Fibroblast of mammary gland (primary cell): Measurements from ENCODE around the gene GVQW3.
"Not testable (repeated sequence)": the region's sequence is repeated elsewhere in the genome, so short reads cannot be mapped to it uniquely, and the experiment has no call there.

Source experiments
- DNase-seq: peaks from one replicate; pipeline ENCODE4 v3.0.0-alpha.2; 2010; ENCODE audit warnings: low read depth
- H3K4me3 ChIP-seq: 2 replicates; pipeline ENCODE4 v1.5.1; 2011; ENCODE audit warnings: low read depth, mild to moderate bottlenecking, low read length, moderate library complexity; ENCODE audit not compliant: control insufficient read depth
- TF ChIP-seq, protein P1 (sequence below): conservative IDR thresholded peaks from 2 replicates; pipeline ENCODE4 v1.5.1; 2011; ENCODE audit warnings: low read depth, low read length, inconsistent platforms; ENCODE audit not compliant: control insufficient read depth, insufficient read depth

Gene GVQW3

DNA sequence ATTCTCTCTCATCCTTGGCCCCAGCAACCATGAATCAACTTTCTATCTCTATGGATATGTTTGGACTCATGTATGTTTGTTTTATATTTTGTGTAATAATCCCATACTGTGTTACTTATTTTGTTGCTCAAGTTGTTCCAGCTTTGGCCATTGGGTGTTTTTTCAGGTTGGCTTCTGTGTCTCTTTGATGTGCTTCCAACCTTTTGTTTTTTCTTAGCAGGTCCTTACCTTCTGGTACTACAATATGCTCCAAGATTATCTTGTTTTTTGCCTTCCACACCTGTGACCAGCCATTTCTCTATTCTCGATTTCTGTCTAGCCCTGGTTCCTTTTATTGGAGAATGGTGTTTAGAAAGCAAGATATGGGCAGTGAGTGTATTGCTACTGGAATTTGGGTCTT, 14.2 kb downstream of the GVQW3 start:
- TF ChIP-seq, protein P1, sequence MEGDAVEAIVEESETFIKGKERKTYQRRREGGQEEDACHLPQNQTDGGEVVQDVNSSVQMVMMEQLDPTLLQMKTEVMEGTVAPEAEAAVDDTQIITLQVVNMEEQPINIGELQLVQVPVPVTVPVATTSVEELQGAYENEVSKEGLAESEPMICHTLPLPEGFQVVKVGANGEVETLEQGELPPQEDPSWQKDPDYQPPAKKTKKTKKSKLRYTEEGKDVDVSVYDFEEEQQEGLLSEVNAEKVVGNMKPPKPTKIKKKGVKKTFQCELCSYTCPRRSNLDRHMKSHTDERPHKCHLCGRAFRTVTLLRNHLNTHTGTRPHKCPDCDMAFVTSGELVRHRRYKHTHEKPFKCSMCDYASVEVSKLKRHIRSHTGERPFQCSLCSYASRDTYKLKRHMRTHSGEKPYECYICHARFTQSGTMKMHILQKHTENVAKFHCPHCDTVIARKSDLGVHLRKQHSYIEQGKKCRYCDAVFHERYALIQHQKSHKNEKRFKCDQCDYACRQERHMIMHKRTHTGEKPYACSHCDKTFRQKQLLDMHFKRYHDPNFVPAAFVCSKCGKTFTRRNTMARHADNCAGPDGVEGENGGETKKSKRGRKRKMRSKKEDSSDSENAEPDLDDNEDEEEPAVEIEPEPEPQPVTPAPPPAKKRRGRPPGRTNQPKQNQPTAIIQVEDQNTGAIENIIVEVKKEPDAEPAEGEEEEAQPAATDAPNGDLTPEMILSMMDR = no peak
- DNase-seq = no peak
- no peak overlapping the region for H3K4me3 ChIP-seq

DNA sequence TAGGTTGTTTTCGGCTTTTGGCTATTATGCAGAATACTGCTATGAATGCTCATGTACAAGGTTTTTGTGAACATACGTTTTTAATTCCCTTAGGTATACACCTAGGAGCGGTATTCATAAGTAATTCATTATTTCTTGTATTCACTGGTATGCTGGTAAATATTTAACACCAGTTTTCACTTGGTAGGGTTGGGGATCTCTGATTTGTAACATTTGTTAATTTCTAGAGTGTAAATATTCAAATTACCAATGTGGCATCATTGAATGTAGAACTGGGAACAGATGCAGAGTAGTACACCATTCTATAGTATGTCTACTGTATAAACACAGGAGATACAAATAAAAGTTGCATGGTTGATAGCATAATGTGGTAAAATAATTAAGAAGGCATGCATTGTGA, 16.3 kb downstream of the GVQW3 start:
- no peak overlapping the region for H3K4me3 ChIP-seq

DNA sequence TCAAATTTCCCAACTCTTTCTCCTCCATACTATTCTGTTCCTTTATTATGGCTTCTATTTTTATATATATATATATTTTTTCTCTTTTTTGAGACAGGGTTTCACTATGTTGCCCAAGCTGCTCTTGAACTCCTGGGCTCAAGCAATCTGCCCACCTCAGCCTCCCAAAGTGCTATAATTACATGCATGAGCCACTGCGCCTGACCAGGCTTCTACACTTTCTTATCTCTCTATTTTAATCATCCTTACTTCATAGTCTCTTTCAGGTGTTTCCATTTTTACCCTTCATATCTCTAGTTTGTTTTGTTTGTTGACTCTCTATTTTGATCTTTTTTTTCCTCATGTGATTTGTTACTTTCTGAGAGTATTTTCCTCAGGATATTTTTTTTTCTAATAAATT, 19.8 kb downstream of the GVQW3 start:
- DNase-seq = no peak
- H3K4me3 ChIP-seq = no peak overlapping the region
- TF ChIP-seq, protein P1 = no peak

More for the DNA sequence above, 16.3 kb downstream of the GVQW3 start:
- TF ChIP-seq, protein P1 = no peak
- DNase-seq = no peak

DNA sequence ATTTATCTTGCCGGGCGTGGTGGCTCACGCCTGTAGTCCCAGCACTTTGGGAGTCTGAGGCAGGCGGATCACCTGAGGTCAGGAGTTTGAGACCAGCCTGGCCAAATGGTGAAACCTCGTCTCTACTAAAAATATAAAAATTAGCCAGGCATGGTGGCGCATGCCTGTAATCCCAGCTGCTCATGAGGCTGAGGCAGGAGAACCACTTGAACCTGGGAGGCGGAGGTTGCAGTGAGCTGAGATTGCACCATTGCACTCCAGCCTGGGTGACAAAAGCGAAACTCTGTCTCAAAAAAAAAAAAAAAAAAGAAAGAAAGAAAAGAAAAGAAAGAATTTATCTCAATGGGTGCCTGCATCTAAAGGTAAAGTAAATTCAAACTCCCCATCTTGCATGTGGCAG, 20.4 kb downstream of the GVQW3 start:
- not testable (repeated sequence) for DNase-seq, H3K4me3 ChIP-seq

DNA sequence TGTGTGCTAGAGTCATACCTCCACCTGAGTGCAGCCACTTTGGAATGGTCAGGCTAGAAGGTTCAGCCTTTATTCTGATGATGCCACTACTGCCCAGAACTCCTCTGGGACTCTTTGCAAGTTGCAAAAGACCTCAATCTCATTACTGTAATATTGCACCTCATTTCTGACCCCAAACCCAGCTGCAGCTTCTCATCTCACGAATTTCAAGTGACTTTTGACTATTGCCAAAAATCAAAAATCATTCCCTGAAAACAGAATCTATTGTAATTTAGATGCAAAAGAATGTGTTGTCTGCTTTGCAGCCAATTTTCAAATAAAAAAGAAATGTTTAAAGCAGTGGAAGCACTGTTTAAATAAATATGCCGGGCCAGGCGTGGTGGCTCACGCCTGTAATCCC, 25.2 kb downstream of the GVQW3 start:
- H3K4me3 ChIP-seq = no peak overlapping the region
- TF ChIP-seq, protein P1 = no peak
- no peak for DNase-seq

DNA sequence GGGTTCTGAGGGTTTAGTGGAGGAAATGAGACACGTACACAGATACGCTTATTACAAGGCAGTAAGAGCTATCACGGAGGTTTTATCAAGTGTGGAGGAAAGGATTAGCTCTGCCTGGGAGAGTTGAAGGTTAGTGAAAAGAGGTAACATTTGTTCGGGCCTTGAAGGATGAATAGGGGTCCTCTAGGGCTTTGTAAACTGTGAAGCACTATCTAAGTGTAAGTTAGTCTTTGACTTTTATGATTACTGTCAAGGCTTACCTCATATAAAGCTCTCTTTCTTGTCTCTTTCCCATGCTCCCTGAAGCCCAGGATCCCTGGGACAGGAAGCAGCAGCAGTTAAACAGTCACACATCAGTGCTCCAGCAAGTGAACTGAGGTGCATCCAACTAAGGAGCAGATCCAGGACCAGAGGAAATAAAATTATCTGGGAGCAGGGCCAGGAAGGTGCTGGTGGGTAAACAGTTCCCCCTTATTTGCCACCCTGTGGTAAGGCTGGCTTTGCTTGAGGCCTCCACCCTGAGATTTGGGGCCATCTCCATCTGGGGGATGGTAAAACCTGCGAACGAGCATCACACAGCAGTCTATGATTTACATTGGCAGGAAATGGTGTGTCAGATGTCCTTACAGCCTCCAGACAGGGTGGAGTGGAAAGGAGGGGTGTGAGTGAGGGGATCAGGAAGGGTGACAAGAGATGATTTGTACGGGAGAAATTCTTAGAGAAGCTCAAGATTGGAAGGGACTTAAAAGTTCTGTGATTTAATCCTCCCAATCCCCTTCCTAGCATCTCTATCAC, 27.2 kb downstream of the GVQW3 start:
- TF ChIP-seq, protein P1 = no peak
- H3K4me3 ChIP-seq = no peak overlapping the region
- no peak for DNase-seq

DNA sequence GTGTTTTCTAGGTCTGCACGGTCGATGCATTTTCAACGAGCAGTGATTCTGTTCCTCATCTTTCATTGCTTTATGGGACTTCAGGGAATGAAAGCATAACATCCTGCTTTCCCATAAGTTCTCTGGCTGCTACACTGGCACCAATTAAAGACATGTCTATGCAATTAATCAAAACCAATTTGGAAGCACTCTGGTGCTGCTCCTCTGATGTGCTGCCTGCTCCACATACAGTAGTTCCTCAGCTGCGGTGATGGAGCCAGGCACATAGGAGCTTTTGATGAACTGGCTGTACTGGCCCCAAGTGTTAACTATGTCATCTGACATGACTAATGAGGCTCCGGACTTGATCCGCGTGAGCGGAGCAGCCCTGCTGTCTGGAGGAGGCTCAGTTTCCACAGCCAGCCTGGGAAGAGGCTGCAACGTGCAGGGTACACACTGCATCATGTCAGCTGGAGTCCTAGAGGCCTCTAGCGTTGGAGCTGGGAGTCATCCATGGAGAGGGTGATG, 29.8 kb downstream of the GVQW3 start:
- DNase-seq = peak; percentile 36
- H3K4me3 ChIP-seq = no peak overlapping the region
- TF ChIP-seq, protein P1 = no peak
